ENCODE data around the gene ACIN1.

Gene ACIN1

GRCh38 chr14:23009939-23010726 lies 84.8 kb downstream of the ACIN1 start, which contains the start of gene C14orf93:
TSS of gene C14orf93 (minus strand) at chr14:23010143. CDS start at chr14:22999023, 11,120 bp downstream.
- WGBS, 2 donors (ENCODE audit: extremely low coverage in 2 of 2, insufficient read length in 2 of 2, insufficient replicate concordance in 1 of 2), result no CpG with 5 or more reads among the region's 40 CpGs
- Histone ChIP-seq H3K18ac (ENCODE audit: low read length) (peak within 1 kb of the TSS; percentile 15), H3K27ac (replicated peaks; ENCODE audit: low read length) (no peak within 1 kb of the TSS)

GRCh38 chr14:23009483-23009938 lies 85.4 kb downstream of the ACIN1 start:
- Histone ChIP-seq H2BK5ac (ENCODE audit: low read length) (no peak overlapping the region), H3K18ac (ENCODE audit: low read length) (no peak overlapping the region), H3K27ac (replicated peaks; ENCODE audit: low read length) (no peak overlapping the region), H2BK15ac (ENCODE audit: low read length) (no peak overlapping the region), H3K9ac (ENCODE audit: low read depth, low read length, poor library complexity) (no peak overlapping the region), H3K36me3 (replicated peaks in 1 of 2; ENCODE audit: control insufficient read depth in 2 of 2, insufficient read depth in 2 of 2, low read length in 2 of 2) (no peaks in the 10 kb centered on the region), H3K4me1 (ENCODE audit: control insufficient read depth in 2 of 2, insufficient read depth in 1 of 2, low read depth in 1 of 2, low read length in 2 of 2) (peaks cover 5 to 7% of the 10 kb centered on the region in 2 donors), H2BK12ac (ENCODE audit: low read length) (no peak overlapping the region), H2AFZ (ENCODE audit: low read length) (peak overlapping the region; percentile 85), H3K4me3 (ENCODE audit: low read length in 2 of 2) (peak overlapping the region in 1 of 2 donors; percentile 41), H2AK5ac (ENCODE audit: low read depth, low read length) (no peak overlapping the region), H4K8ac (ENCODE audit: low read depth, low read length) (no peak overlapping the region), H3K4ac (ENCODE audit: low read length) (no peak overlapping the region), H3K79me1 (ENCODE audit: low read depth, low read length) (no peaks in the 10 kb centered on the region), H3K14ac (ENCODE audit: low read length) (no peak overlapping the region), H4K91ac (ENCODE audit: low read depth, low read length, poor library complexity) (no peak overlapping the region), H2BK120ac (ENCODE audit: low read depth, low read length) (no peak overlapping the region), H3K9me3 (replicated peaks in 1 of 2; ENCODE audit: control insufficient read depth in 2 of 2, insufficient read depth in 1 of 2, low read depth in 1 of 2, low read length in 2 of 2) (peaks cover 0 to 8% of the 10 kb centered on the region in 2 donors), H3K23ac (ENCODE audit: low read depth, low read length, poor library complexity) (no peak overlapping the region), H3K27me3 (ENCODE audit: control insufficient read depth in 3 of 3, insufficient read depth in 3 of 3, low read depth in 1 of 3, low read length in 3 of 3) (no peaks in the 10 kb centered on the region), H3K4me2 (ENCODE audit: insufficient read depth, low read length, poor library complexity, severe bottlenecking) (peak overlapping the region; percentile 14)
- no peak for DNase-seq (ENCODE audit: low spot score)
- WGBS, 2 donors (ENCODE audit: extremely low coverage in 2 of 2, insufficient read length in 2 of 2, insufficient replicate concordance in 1 of 2), result no CpG with 5 or more reads among the region's 8 CpGs

More at GRCh38 chr14:23009939-23010726, 84.8 kb downstream of the ACIN1 start, which contains the start of gene C14orf93:
- Histone ChIP-seq H2AK5ac (ENCODE audit: low read depth, low read length) (no peak within 1 kb of the TSS), H3K14ac (ENCODE audit: low read length) (no peak within 1 kb of the TSS), H2BK120ac (ENCODE audit: low read depth, low read length) (no peak within 1 kb of the TSS), H2BK15ac (ENCODE audit: low read length) (no peak within 1 kb of the TSS), H3K23ac (ENCODE audit: low read depth, low read length, poor library complexity) (no peak within 1 kb of the TSS), H2AFZ (ENCODE audit: low read length) (peak within 1 kb of the TSS; percentile 85), H3K4me2 (ENCODE audit: insufficient read depth, low read length, poor library complexity, severe bottlenecking) (peak within 1 kb of the TSS; percentile 61), H3K9ac (ENCODE audit: low read depth, low read length, poor library complexity) (no peak within 1 kb of the TSS), H3K4me1 (ENCODE audit: control insufficient read depth in 2 of 2, insufficient read depth in 1 of 2, low read depth in 1 of 2, low read length in 2 of 2) (peaks cover 5 to 7% of the 10 kb centered on the region in 2 donors), H2BK5ac (ENCODE audit: low read length) (no peak within 1 kb of the TSS), H3K27me3 (ENCODE audit: control insufficient read depth in 3 of 3, insufficient read depth in 3 of 3, low read depth in 1 of 3, low read length in 3 of 3) (no peaks in the 10 kb centered on the region), H3K79me1 (ENCODE audit: low read depth, low read length) (no peaks in the 10 kb centered on the region), H4K8ac (ENCODE audit: low read depth, low read length) (no peak within 1 kb of the TSS), H4K91ac (ENCODE audit: low read depth, low read length, poor library complexity) (no peak within 1 kb of the TSS), H3K4me3 (ENCODE audit: low read length in 2 of 2) (peak within 1 kb of the TSS; percentile 41 to 67), H2BK12ac (ENCODE audit: low read length) (no peak within 1 kb of the TSS), H3K36me3 (replicated peaks in 1 of 2; ENCODE audit: control insufficient read depth in 2 of 2, insufficient read depth in 2 of 2, low read length in 2 of 2) (no peaks in the 10 kb centered on the region), H3K4ac (ENCODE audit: low read length) (no peak within 1 kb of the TSS), H3K9me3 (replicated peaks in 1 of 2; ENCODE audit: control insufficient read depth in 2 of 2, insufficient read depth in 1 of 2, low read depth in 1 of 2, low read length in 2 of 2) (peaks cover 0 to 8% of the 10 kb centered on the region in 2 donors)
- peak; percentile 40 for DNase-seq (ENCODE audit: low spot score)

GRCh38 chr14:23008831-23009230 lies 86.1 kb downstream of the ACIN1 start:
- no peak overlapping the region for H3K14ac ChIP-seq (ENCODE audit: low read length)
- H3K79me1 ChIP-seq (ENCODE audit: low read depth, low read length), result no peaks in the 10 kb centered on the region
- DNase-seq (ENCODE audit: low spot score), result no peak
- no peak overlapping the region for H3K18ac ChIP-seq (ENCODE audit: low read length)
- H4K8ac ChIP-seq (ENCODE audit: low read depth, low read length), result no peak overlapping the region
- peaks cover 5 to 7% of the 10 kb centered on the region in 2 donors for H3K4me1 ChIP-seq (ENCODE audit: control insufficient read depth in 2 of 2, insufficient read depth in 1 of 2, low read depth in 1 of 2, low read length in 2 of 2)
- no peak overlapping the region for H3K27ac ChIP-seq (replicated peaks; ENCODE audit: low read length)
- no peak overlapping the region for H2BK15ac ChIP-seq (ENCODE audit: low read length)
- H3K4ac ChIP-seq (ENCODE audit: low read length), result no peak overlapping the region
- no peaks in the 10 kb centered on the region for H3K27me3 ChIP-seq (ENCODE audit: control insufficient read depth in 3 of 3, insufficient read depth in 3 of 3, low read depth in 1 of 3, low read length in 3 of 3)
- no peak overlapping the region for H2BK12ac ChIP-seq (ENCODE audit: low read length)
- no peak overlapping the region for H2AK5ac ChIP-seq (ENCODE audit: low read depth, low read length)
- no peak overlapping the region for H4K91ac ChIP-seq (ENCODE audit: low read depth, low read length, poor library complexity)
- H2BK120ac ChIP-seq (ENCODE audit: low read depth, low read length), result no peak overlapping the region
- peaks cover 0 to 8% of the 10 kb centered on the region in 2 donors for H3K9me3 ChIP-seq (replicated peaks in 1 of 2; ENCODE audit: control insufficient read depth in 2 of 2, insufficient read depth in 1 of 2, low read depth in 1 of 2, low read length in 2 of 2)
- no peak overlapping the region for H3K9ac ChIP-seq (ENCODE audit: low read depth, low read length, poor library complexity)
- no peak overlapping the region for H3K4me2 ChIP-seq (ENCODE audit: insufficient read depth, low read length, poor library complexity, severe bottlenecking)
- H2AFZ ChIP-seq (ENCODE audit: low read length), result no peak overlapping the region
- no CpG with 5 or more reads among the region's 3 CpGs for WGBS, 2 donors (ENCODE audit: extremely low coverage in 2 of 2, insufficient read length in 2 of 2, insufficient replicate concordance in 1 of 2)
- H2BK5ac ChIP-seq (ENCODE audit: low read length), result no peak overlapping the region
- H3K4me3 ChIP-seq (ENCODE audit: low read length in 2 of 2), result no peak overlapping the region
- no peaks in the 10 kb centered on the region for H3K36me3 ChIP-seq (replicated peaks in 1 of 2; ENCODE audit: control insufficient read depth in 2 of 2, insufficient read depth in 2 of 2, low read length in 2 of 2)
- H3K23ac ChIP-seq (ENCODE audit: low read depth, low read length, poor library complexity), result no peak overlapping the region
